Effector memory CD8-positive, alpha-beta T cell (primary cell): ENCODE measurements around the gene STX1A.

Experiments
- ATAC-seq: fragments of 150-1000 bp; cut with Tn5 transposase; replicated peaks from 2 replicates; pipeline ENCODE4 v1.10.0; 2021; ENCODE audit warnings: mild to moderate bottlenecking, moderate library complexity
- DNase-seq, 3 experiments: peaks; one replicate each; pipeline ENCODE4 v3.0.0; 2021
- H3K27ac Mint-ChIP-seq, 2 donors: one replicate each; pipeline ENCODE4 v1.8.0; 2022; ENCODE audit warnings: mild to moderate bottlenecking in 2 of 2, mixed read lengths in 2 of 2, moderate library complexity in 2 of 2
- H3K27me3 Mint-ChIP-seq, 2 donors: one replicate each; pipeline ENCODE4 v1.8.0; 2022; ENCODE audit warnings: mixed read lengths in 2 of 2
- H3K36me3 Mint-ChIP-seq: one replicate; pipeline ENCODE4 v1.8.0; 2022; ENCODE audit warnings: mild to moderate bottlenecking, moderate library complexity, mixed read lengths; ENCODE audit not compliant: insufficient read depth
- H3K4me1 Mint-ChIP-seq, 2 donors: one replicate each; pipeline ENCODE4 v1.8.0; 2022; ENCODE audit warnings: low read depth in 2 of 2, mixed read lengths in 2 of 2
- H3K4me3 Mint-ChIP-seq, 2 donors: one replicate each; pipeline ENCODE4 v1.8.0; 2022; ENCODE audit warnings: mild to moderate bottlenecking in 2 of 2, mixed read lengths in 2 of 2, moderate library complexity in 2 of 2
- H3K9me3 Mint-ChIP-seq, 2 donors: one replicate each; pipeline ENCODE4 v1.8.0; 2022; ENCODE audit warnings: mixed read lengths in 2 of 2

STX1A gene

DNA sequence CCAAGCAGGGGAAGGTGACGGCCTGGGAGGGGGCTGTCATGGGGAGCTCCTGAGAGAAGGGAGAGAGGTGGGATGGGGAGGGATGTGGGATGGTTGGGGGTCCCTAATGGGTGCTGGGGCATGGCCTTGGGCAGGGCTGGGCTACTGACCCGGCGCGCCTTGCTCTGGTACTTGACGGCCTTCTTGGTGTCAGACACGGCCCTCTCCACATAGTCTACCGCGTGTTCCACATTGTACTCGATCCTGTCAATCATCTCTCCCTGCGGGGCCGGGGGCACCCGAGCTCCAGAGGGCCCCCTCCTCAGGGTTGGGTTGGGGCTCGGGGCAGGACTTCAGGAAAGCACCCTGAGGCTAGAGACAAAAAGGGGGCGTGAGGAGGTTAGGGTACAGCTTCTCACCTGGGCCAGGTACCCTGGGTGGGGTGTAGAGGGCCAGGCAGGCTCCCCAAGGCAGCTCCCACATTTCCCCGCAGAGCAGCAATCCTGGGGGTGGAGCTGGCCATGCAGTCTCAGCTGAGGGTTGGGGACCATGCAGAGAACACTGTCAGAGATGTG lies 18.8 kb downstream of the STX1A start:
- peak overlapping the region in 1 of 2 donors; percentile 80 for H3K27ac Mint-ChIP-seq
- H3K9me3 Mint-ChIP-seq, result no peaks in the 10 kb centered on the region

DNA sequence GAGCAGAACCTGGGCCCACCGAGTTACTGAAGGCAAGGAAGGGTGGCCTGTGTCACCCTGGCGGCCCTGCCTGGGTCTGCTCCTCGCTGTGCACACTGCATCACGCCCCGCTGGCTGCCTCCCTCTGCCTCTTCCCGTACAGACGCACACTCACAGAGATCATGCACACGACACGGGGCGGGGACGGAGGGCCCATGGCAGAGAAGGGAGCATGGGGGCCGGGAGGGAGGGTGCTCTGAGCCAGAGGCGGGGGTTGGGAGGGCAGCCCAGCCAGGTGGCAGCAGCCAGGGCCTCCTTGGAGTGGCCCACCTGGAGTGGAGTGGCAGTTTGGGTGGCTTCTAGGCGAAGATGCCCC lies 19.4 kb downstream of the STX1A start:
- no peak for DNase-seq
- Mint-ChIP-seq H3K36me3 (peaks cover 81% of the 10 kb centered on the region), H3K4me1 (peaks cover 4 to 5% of the 10 kb centered on the region in 2 donors), H3K4me3 (no peak overlapping the region), H3K27me3 (no peaks in the 10 kb centered on the region), H3K27ac (peak overlapping the region in 1 of 2 donors; percentile 80), H3K9me3 (no peaks in the 10 kb centered on the region)
- no peak for ATAC-seq

More for the DNA sequence above, 18.8 kb downstream of the STX1A start:
- Mint-ChIP-seq H3K36me3 (peaks cover 80% of the 10 kb centered on the region), H3K4me3 (no peak overlapping the region), H3K4me1 (peaks cover 2 to 5% of the 10 kb centered on the region in 2 donors), H3K27me3 (no peaks in the 10 kb centered on the region)
- DNase-seq (no peak), ATAC-seq (no peak)

DNA sequence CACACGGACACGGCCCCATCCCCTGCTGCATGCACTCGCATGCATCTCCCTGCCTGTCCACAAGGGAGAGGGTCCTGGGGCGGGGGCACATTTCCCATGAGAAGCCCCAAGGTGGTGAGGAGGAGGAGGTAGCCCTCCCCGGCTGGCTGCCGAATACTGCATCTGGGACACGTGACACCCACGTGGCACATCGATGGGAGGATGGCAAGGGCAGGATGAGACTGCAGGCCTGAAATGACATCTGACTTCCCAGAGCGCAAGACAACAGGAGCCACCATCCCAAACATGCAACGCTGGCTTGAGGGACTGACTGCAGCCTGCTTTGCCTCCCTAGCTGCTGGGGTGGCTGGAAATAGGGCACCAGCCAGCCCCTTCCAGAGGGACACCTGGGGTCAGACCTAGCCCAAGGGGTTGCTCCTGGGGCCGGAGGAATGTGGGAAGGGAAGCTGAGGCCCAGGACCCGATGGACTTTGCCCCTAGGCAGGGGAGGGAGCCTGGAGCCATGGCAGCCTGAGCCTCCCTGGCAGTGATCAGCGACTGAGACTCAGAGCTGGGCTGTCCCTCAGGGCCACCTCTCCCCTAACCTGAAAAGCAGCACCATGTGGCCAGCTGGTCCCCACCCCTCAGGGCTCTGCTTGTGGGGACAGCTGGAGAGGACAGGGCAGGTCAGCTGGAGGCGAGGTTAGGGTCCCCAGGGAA lies 19.9 kb downstream of the STX1A start:
- DNase-seq, result no peak
- Mint-ChIP-seq H3K27me3 (no peaks in the 10 kb centered on the region), H3K36me3 (peaks cover 85% of the 10 kb centered on the region), H3K4me3 (no peak overlapping the region), H3K4me1 (peaks cover 4 to 5% of the 10 kb centered on the region in 2 donors), H3K27ac (peak overlapping the region in 1 of 2 donors; percentile 80), H3K9me3 (no peaks in the 10 kb centered on the region)
- no peak for ATAC-seq

DNA sequence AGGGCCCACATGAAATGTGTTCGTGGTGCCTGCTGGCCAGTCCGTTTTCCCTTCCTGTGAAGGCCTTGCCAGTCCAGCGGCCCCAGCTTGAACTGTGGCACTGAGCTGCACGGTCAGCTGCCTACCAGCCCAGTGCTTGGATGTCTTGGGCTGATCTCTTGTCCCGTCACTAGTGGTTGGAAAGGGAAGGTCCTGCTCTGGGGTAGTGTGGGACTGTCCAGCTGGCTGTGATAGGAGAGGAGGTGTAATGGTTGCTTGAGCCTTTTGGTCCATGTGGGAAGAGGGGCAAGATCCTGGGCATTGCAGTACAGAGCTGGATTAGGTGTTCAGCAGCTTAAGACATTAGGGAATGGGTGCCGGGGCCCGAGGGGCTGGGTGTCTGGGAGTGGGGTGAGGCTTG lies 21.1 kb downstream of the STX1A start:
- H3K4me1 Mint-ChIP-seq, result peaks cover 4 to 5% of the 10 kb centered on the region in 2 donors
- ATAC-seq, result no peak
- no peak overlapping the region for H3K4me3 Mint-ChIP-seq
- H3K27me3 Mint-ChIP-seq, result no peaks in the 10 kb centered on the region
- DNase-seq, result no peak
- H3K27ac Mint-ChIP-seq, result peak overlapping the region in 1 of 2 donors; percentile 80
- peaks cover 85% of the 10 kb centered on the region for H3K36me3 Mint-ChIP-seq
- no peaks in the 10 kb centered on the region for H3K9me3 Mint-ChIP-seq

DNA sequence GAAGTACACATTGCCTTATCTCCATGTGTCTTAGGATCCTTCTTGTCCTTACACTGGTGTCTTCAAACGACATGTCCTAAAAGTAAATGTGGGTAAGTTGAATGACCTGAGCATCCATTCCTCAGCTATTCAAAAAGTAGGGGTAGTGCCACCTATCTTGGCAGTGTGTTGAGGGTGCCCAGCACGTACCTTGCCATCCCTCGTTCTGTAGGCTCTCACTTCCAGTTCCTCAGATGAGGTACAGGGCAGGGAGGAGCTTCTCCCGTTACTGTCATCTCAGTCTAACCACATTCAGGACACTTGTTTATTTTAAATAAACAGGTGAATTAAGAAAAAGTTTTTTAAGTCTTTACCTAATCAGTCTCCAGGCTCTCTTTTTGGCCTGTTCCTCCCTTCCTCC lies 23.1 kb downstream of the STX1A start:
- Mint-ChIP-seq H3K4me1 (peaks cover 0 to 4% of the 10 kb centered on the region in 2 donors), H3K36me3 (peaks cover 83% of the 10 kb centered on the region), H3K4me3 (no peak overlapping the region), H3K27ac (peak overlapping the region in 1 of 2 donors; percentile 33), H3K27me3 (no peaks in the 10 kb centered on the region), H3K9me3 (no peaks in the 10 kb centered on the region)
- DNase-seq (no peak), ATAC-seq (no peak)

DNA sequence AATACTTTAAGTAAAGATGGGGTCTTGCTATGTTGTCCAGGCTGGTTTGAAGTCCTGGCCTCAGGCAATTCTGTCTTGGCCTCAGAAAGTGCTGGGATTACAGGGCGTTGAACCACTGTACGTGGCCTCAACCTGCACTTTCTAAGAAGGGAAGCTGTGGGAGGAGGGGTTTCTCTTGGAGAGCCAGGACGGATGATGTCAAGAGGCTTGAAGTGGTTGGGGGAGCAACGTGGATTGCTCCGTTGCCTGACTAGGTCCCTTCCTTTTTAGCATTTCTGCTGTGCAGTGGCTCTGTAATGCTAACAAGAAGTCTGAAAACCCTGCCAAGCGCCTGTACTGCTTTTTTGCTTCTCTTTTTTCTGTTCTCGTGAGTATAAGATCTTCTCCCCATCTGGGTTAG lies 28.8 kb downstream of the STX1A start:
- Mint-ChIP-seq H3K27me3 (no peaks in the 10 kb centered on the region), H3K4me1 (peaks cover 7 to 12% of the 10 kb centered on the region in 2 donors), H3K36me3 (peaks cover 65% of the 10 kb centered on the region), H3K9me3 (no peaks in the 10 kb centered on the region), H3K27ac (no peak overlapping the region), H3K4me3 (no peak overlapping the region)
- ATAC-seq, result no peak
- no peak for DNase-seq

DNA sequence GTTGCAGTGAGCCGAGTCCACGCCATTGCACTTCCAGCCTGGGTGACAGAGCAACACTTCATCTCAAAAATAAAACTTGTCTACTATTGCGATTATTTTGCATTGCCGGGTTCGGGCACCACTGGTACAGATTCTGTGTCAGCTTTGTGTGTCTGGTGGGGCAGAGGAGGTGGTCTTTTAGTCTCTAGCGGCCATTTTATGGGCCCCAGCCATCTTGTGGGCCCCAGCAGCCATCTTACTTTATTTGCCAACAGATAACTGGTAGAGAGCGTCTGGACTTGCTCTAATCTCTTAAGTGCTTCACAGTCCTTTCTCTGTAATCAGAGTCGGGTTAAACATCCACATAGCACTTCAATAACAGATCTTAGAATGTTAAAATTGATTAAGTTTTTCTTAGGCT lies 31.2 kb downstream of the STX1A start:
- Mint-ChIP-seq H3K4me3 (no peak overlapping the region), H3K9me3 (no peaks in the 10 kb centered on the region), H3K4me1 (peaks cover 13 to 18% of the 10 kb centered on the region in 2 donors), H3K27me3 (no peaks in the 10 kb centered on the region), H3K27ac (peak overlapping the region in 1 of 2 donors; percentile 45), H3K36me3 (peaks cover 56% of the 10 kb centered on the region)
- ATAC-seq, result no peak
- DNase-seq, result no peak

DNA sequence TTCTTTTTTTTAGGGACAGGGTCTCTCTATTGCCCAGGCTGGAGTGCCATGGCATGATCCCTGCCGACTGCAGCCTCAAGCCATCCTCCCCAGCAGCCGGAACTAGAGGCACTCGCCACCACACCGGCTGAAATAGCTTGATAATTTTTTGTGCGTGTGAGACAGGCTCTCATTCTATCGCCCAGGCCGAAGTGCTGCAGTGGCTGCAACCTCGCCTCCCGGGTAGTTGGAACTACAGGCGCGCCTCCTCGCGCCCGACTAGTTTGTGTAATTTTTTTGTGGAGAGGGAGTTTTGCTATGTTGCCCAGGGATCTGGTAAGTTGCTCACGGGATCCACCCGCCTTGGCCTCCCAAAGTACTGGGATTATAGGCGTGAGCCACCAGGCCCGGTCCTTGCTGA lies 34.2 kb downstream of the STX1A start:
- Mint-ChIP-seq H3K4me1 (peaks cover 23 to 32% of the 10 kb centered on the region in 2 donors), H3K27ac (no peak overlapping the region), H3K4me3 (peak overlapping the region; percentile 31 to 99), H3K36me3 (peaks cover 46% of the 10 kb centered on the region), H3K9me3 (no peaks in the 10 kb centered on the region), H3K27me3 (no peaks in the 10 kb centered on the region)
- no peak for ATAC-seq
- no peak for DNase-seq

DNA sequence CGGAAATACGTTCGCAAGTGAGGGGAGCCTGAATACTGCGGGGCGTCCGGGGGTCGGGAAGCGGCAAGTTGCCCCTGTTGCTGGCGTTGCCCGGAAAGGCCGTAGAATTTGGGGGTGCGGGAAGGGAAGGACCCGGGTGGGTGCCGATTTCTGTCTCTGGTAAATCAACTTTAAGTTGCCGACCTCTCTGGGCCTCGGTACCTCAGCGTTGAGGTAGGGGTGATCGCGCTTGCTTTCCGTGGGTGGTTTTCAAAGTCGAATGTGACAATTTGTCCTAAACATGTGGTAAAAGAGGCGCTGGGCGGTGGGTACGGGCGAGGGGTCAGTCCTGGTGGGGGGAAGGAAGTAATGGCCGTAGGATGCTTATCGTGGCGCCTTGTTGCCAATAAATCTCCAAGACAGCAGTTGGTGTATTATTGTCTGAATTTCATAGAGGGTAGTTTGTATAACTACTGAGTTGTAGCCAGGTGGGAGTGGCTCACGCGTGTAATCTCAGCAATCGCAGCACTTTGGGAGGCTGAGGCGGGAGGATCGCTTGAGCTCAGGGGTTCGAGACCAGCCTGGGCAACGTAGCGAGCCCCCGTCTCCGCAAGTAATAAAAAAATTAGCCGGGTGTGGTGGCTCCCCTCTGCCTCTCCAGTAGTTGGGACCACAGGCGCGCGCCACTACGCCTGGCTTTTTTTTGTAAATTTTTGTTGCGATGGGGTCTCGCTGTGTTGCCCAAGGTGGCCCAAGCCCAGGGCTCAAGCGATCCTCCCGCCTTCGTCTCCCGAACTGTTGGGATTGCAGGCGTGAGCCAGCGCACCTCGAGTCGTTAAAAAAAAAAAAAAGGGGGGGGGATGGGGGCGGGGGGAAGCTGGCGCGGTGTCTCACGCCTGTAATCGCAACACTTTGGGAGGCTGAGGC lies 35.4 kb downstream of the STX1A start:
- Mint-ChIP-seq H3K4me1 (peaks cover 20 to 26% of the 10 kb centered on the region in 2 donors), H3K36me3 (peaks cover 47% of the 10 kb centered on the region), H3K4me3 (peak overlapping the region; percentile 96 to 99), H3K27ac (peak overlapping the region; percentile 97 to 98), H3K9me3 (no peaks in the 10 kb centered on the region), H3K27me3 (no peaks in the 10 kb centered on the region)
- DNase-seq (no peak), ATAC-seq (peak; percentile 18)

DNA sequence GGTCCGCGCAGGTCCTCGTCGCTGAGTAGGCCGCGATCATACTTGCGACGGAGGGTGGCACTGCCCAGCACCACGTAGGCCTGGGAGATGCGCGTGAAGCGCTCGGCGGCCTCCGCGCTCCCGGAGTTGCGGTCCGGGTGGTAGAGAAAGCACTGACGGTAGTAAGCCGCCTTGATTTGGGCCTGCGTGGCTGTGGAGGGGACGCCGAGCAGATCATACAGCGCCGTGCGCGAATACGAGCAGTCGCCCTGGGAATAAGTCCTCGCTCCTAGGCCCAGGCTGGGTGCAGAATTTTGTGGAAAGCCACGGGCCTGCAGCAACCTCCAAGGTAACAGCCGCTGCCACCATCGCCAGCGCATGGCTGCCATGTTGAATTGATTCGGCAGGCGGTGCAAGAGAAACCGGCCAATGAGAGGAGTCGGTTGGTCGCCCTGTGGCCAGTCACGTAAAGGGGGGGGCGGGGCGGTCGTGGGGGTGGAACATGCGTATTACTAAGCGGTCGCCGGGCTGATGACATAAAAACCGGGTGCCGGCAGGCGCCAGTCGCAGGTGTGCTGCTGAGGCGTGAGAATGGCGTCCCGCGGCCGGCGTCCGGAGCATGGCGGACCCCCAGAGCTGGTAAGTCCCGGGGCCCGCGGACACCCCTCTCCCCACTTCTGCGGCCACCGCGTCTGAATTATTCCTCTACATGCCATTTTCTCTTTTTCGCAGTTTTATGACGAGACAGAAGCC lies 36.2 kb downstream of the STX1A start, which contains the start of the genes BUD23 and DNAJC30:
Gene BUD23 (plus strand): TSS at position 542 of the 732 bp plus-strand sequence. CDS start 29 bp downstream, at position 571.
Gene DNAJC30 (minus strand): TSS at position 398 of the 732 bp plus-strand sequence. CDS start 30 bp downstream, at position 368.
- H3K27me3 Mint-ChIP-seq, result no peaks in the 10 kb centered on the region
- DNase-seq (peak; percentile 85 to 89 (median 87)), ATAC-seq (peak; percentile 96)
- no peaks in the 10 kb centered on the region for H3K9me3 Mint-ChIP-seq
- H3K4me1 Mint-ChIP-seq, result peaks cover 16 to 21% of the 10 kb centered on the region in 2 donors
- peak within 1 kb of the TSS; percentile 97 to 98 for H3K27ac Mint-ChIP-seq
- H3K36me3 Mint-ChIP-seq, result peaks cover 44% of the 10 kb centered on the region
- H3K4me3 Mint-ChIP-seq, result peak within 1 kb of the TSS; percentile 96 to 99

DNA sequence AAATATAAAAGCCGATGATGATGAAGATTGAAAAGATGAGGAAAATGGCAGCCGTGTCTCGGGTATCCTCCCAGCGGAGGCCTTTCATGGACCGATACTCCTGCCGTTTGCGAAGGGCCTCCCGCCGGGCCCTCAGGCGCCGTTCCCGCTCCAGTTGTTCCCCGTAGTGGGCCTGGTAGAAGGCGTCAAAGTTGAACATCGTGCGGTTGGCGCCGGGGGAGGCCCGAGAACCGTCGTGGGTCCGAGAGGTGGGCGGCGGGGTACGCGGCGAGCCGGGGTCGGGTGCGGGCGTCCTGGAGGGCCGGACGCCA lies 36.8 kb downstream of the STX1A start:
- peaks cover 44% of the 10 kb centered on the region for H3K36me3 Mint-ChIP-seq
- H3K9me3 Mint-ChIP-seq, result no peaks in the 10 kb centered on the region
- H3K27ac Mint-ChIP-seq, result peak overlapping the region; percentile 97 to 98
- ATAC-seq, result no peak
- H3K4me1 Mint-ChIP-seq, result peaks cover 16 to 21% of the 10 kb centered on the region in 2 donors
- peak overlapping the region; percentile 96 to 99 for H3K4me3 Mint-ChIP-seq
- H3K27me3 Mint-ChIP-seq, result no peaks in the 10 kb centered on the region
- no peak for DNase-seq

DNA sequence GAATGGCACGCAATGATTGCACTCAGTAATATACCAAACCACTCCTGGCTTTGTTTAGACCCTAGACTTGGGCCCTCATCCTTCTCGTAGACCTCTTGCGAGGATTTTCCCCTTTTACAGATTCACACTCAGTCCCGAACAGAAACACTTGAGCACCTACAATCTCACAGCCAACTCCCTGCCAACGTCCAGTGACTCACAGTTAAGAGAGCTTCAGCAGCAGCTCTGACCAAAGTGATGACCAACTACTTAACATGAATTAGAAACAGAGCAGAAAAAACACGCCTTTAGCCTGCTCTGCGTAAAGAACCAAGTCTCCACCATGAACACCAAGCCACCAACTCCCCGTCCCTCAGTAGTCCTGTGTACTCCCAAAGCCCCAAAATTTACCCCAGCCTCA lies 38.4 kb downstream of the STX1A start:
- ATAC-seq (no peak), DNase-seq (no peak)
- Mint-ChIP-seq H3K9me3 (no peaks in the 10 kb centered on the region), H3K27ac (peak overlapping the region; percentile 97 to 98), H3K36me3 (peaks cover 44% of the 10 kb centered on the region), H3K4me1 (peaks cover 16 to 21% of the 10 kb centered on the region in 2 donors), H3K27me3 (no peaks in the 10 kb centered on the region), H3K4me3 (peak overlapping the region; percentile 52 to 96)

DNA sequence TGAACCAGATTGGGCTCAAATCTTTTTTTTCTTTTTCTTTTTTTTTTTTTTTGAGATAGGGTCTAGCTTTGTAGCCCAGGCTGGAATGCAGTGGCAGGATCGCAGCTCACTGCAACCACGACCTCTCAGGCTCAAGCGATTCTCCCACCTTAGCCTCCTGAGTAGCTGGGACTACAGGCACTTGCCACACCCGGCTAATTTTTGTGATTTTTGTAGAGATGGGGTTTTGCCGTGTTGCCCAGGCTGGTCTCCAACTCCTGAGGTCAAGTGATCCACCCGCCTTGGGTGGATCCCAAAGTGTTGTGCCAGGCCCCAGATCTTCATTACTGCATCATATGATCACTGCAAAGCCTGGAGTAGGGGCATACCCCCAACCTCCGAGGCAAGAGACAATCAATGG lies 39.0 kb downstream of the STX1A start:
- H3K27me3 Mint-ChIP-seq, result no peaks in the 10 kb centered on the region
- H3K36me3 Mint-ChIP-seq, result peaks cover 44% of the 10 kb centered on the region
- no peaks in the 10 kb centered on the region for H3K9me3 Mint-ChIP-seq
- DNase-seq (no peak), ATAC-seq (no peak)
- peaks cover 16 to 21% of the 10 kb centered on the region in 2 donors for H3K4me1 Mint-ChIP-seq
- no peak overlapping the region for H3K4me3 Mint-ChIP-seq
- no peak overlapping the region for H3K27ac Mint-ChIP-seq
